Peyer's patch (tissue), 4 donors: ENCODE measurements around the gene FASTK.

Experiments used
- CTCF ChIP-seq, 6 experiments: fragments of 450-650 bp in 4 of 6; fragments of 200-600 bp in 2 of 6; sonication (generic) in 1 of 6; IDR thresholded peaks; one replicate each; pipeline ENCODE4 v1.5.1; 2017 to 2019; ENCODE audit warnings: antibody characterized with exemption in 6 of 6, mild to moderate bottlenecking in 3 of 6, moderate library complexity in 1 of 6
- POLR2A ChIP-seq, 2 donors: fragments of 450-650 bp; IDR thresholded peaks; one replicate each; pipeline ENCODE4 v1.5.1; 2017; ENCODE audit warnings: antibody characterized with exemption in 2 of 2, mild to moderate bottlenecking in 2 of 2, moderate library complexity in 2 of 2

- TF ChIP-seq POLR2A (IDR thresholded peaks at IDR 0.05) (no peak), CTCF (IDR thresholded peaks at IDR 0.05) (no peak)
Observed at GRCh38 chr7:151088019-151088855, 7.6 kb upstream of the FASTK start.
